ENCODE measurements around the gene THOP1.
A peak's percentile ranks its signal among the peaks of the same experiment; 100 is the strongest.

THOP1 gene

GRCh38 chr19:2819540-2820111 is 34.3 kb downstream of the THOP1 start, which contains the start of gene ZNF554:
ZNF554 (plus strand) TSS chr19:2819868; CDS start chr19:2820072, 204 bp downstream.
- peak; percentile 82 for DNase-seq

- no peak for DNase-seq
These were observed 34.9 kb downstream of the THOP1 start for GRCh38 chr19:2820112-2820702.

- no peak for DNase-seq
These were observed 37.5 kb downstream of the THOP1 start for GRCh38 chr19:2822846-2823245.

GRCh38 chr19:2823646-2824045 is 38.3 kb downstream of the THOP1 start:
- no peak for DNase-seq

- DNase-seq = no peak
These were observed 38.8 kb downstream of the THOP1 start for GRCh38 chr19:2824129-2824528.

GRCh38 chr19:2827022-2827421 is 41.7 kb downstream of the THOP1 start:
- no peak for DNase-seq

- no peak for DNase-seq
These were observed 42.7 kb downstream of the THOP1 start for GRCh38 chr19:2827840-2828489.

GRCh38 chr19:2834294-2834871 is 49.1 kb downstream of the THOP1 start:
- DNase-seq = no peak

GRCh38 chr19:2837430-2837829 is 52.1 kb downstream of the THOP1 start:
- no peak for DNase-seq

- DNase-seq = peak; percentile 87
These were observed 55.8 kb downstream of the THOP1 start, which contains the start of gene ZNF555 for GRCh38 chr19:2840794-2841791. ZNF555 (plus strand) TSS chr19:2841475; CDS start chr19:2841573, 98 bp downstream.

GRCh38 chr19:2841855-2842574 is 56.7 kb downstream of the THOP1 start:
- DNase-seq = no peak

- DNase-seq = no peak
These were observed 59.8 kb downstream of the THOP1 start for GRCh38 chr19:2845107-2845506.

- no peak for DNase-seq
These were observed 61.0 kb downstream of the THOP1 start for GRCh38 chr19:2846180-2846894.

GRCh38 chr19:2847507-2847906 is 62.2 kb downstream of the THOP1 start:
- DNase-seq = no peak

GRCh38 chr19:2848616-2849015 is 63.3 kb downstream of the THOP1 start:
- no peak for DNase-seq

- DNase-seq = no peak
These were observed 65.1 kb downstream of the THOP1 start for GRCh38 chr19:2850256-2850925.

GRCh38 chr19:2852598-2852997 is 67.3 kb downstream of the THOP1 start:
- DNase-seq = no peak

GRCh38 chr19:2853015-2853606 is 67.8 kb downstream of the THOP1 start:
- DNase-seq = no peak

GRCh38 chr19:2854849-2855248 is 69.5 kb downstream of the THOP1 start:
- no peak for DNase-seq

- no peak for DNase-seq
These were observed 71.3 kb downstream of the THOP1 start for GRCh38 chr19:2856457-2857050.
